Activated CD4-positive, CD25-positive, alpha-beta regulatory T cell treated with anti-CD3 and anti-CD28 coated beads, Interleukin-2, amount 50 U/mL, for 16 hours (primary cell): ENCODE results near the gene MIGA2.
"Not testable (repeated sequence)": the region's sequence is repeated elsewhere in the genome, so short reads cannot be mapped to it uniquely, and the experiment has no call there.

ENCODE experiments used
- DNase-seq: peaks from one replicate; pipeline ENCODE4 v3.0.0-alpha.2; 2020; ENCODE audit warnings: low read depth, low spot score

The MIGA2 gene

GRCh38 chr9:129036241-129036922 lies at the start of gene MIGA2:
TSS of gene MIGA2 (plus strand) at chr9:129036626. CDS start at chr9:129040595, 3,969 bp downstream.
- peak; percentile 91 for DNase-seq

- no peak for DNase-seq
Observed at GRCh38 chr9:128986671-128987070, 49.8 kb upstream of the MIGA2 start.

GRCh38 chr9:128987805-128988204 lies 48.6 kb upstream of the MIGA2 start:
- DNase-seq = no peak

GRCh38 chr9:128992995-128993394 lies 43.4 kb upstream of the MIGA2 start:
- no peak for DNase-seq

GRCh38 chr9:128995791-128996190 lies 40.6 kb upstream of the MIGA2 start:
- no peak for DNase-seq

GRCh38 chr9:128998462-128998861 lies 38.0 kb upstream of the MIGA2 start:
- DNase-seq = no peak

- no peak for DNase-seq
Observed at GRCh38 chr9:128999581-129000206, 36.7 kb upstream of the MIGA2 start.

- DNase-seq = no peak
Observed at GRCh38 chr9:129001504-129002325, 34.7 kb upstream of the MIGA2 start.

GRCh38 chr9:129002992-129003391 lies 33.4 kb upstream of the MIGA2 start:
- no peak for DNase-seq

- DNase-seq = not testable (repeated sequence)
Observed at GRCh38 chr9:129004173-129004572, 32.3 kb upstream of the MIGA2 start.

GRCh38 chr9:129005336-129005997 lies 31.0 kb upstream of the MIGA2 start:
- DNase-seq = no peak

GRCh38 chr9:129006328-129007034 lies 29.9 kb upstream of the MIGA2 start:
- no peak for DNase-seq

GRCh38 chr9:129007035-129007765 lies 29.2 kb upstream of the MIGA2 start:
- no peak for DNase-seq

GRCh38 chr9:129007766-129008468 lies 28.5 kb upstream of the MIGA2 start:
- no peak for DNase-seq

GRCh38 chr9:129008469-129008965 lies 27.9 kb upstream of the MIGA2 start:
- no peak for DNase-seq

- DNase-seq = no peak
Observed at GRCh38 chr9:129008986-129009583, 27.3 kb upstream of the MIGA2 start.

GRCh38 chr9:129009584-129010141 lies 26.8 kb upstream of the MIGA2 start:
- no peak for DNase-seq

- no peak for DNase-seq
Observed at GRCh38 chr9:129010267-129010975, 26.0 kb upstream of the MIGA2 start.
